H1 (cell line): ENCODE data around the gene KRTCAP2. TPM values are rescaled to one million over a fixed set of nuclear protein-coding genes. Genes with fewer than 3 reads are reported as not detected.

ENCODE experiments used
- CTCF ChIA-PET: fragments of 300-600 bp; sonication (Branson Sonifier 250); formaldehyde crosslinking; loops from one replicate; lab custom pipeline; 2021; ENCODE audit not compliant: partially characterized antibody; lab: Charles Lee
- POLR2A ChIA-PET: fragments of 300-600 bp; sonication (Branson Sonifier 250); formaldehyde crosslinking; loops from one replicate; lab custom pipeline; 2021; ENCODE audit warnings: inconsistent platforms; ENCODE audit not compliant: partially characterized antibody; lab: Charles Lee
- DNase-seq, 2 experiments: peaks; one replicate each; pipeline versions ENCODE4 v3.0.0 to v3.0.0-alpha.2; 2010 to 2022; ENCODE audit warnings: low spot score in 2 of 2, low read depth in 1 of 2, mixed read lengths in 1 of 2
- FAIRE-seq: peaks from 2 replicates; lab custom pipeline; 2011; peaks lifted over from hg19 to GRCh38; lab: Jason Lieb, UNC
- H2AFZ ChIP-seq: 2 replicates; pipeline ENCODE4 v1.8.1; 2012; ENCODE audit warnings: low read length, inconsistent platforms
- H2AK5ac ChIP-seq: 2 replicates; pipeline ENCODE4 v1.6.1; 2013; ENCODE audit warnings: low read depth, low read length
- H2BK120ac ChIP-seq: replicated peaks from 2 replicates; pipeline ENCODE3; 2013; ENCODE audit warnings: low read depth, low read length, inconsistent platforms
- H2BK12ac ChIP-seq: 2 replicates; pipeline ENCODE4 v1.6.1; 2013; ENCODE audit warnings: low read depth, low read length
- H2BK15ac ChIP-seq: 2 replicates; pipeline ENCODE4 v1.6.1; 2013; ENCODE audit warnings: low read length
- H2BK20ac ChIP-seq: 2 replicates; pipeline ENCODE4 v1.6.1; 2013; ENCODE audit warnings: low read length
- H2BK5ac ChIP-seq: 2 replicates; pipeline ENCODE4 v1.6.1; 2013; ENCODE audit warnings: low read depth, low read length
- H3K14ac ChIP-seq: 2 replicates; pipeline ENCODE4 v1.6.1; 2013; ENCODE audit warnings: inconsistent platforms; ENCODE audit not compliant: insufficient read length
- H3K18ac ChIP-seq: 2 replicates; pipeline ENCODE4 v1.6.1; 2013; ENCODE audit warnings: low read length; ENCODE audit errors: extremely low read depth
- H3K23ac ChIP-seq: 2 replicates; pipeline ENCODE4 v1.6.1; 2013; ENCODE audit warnings: inconsistent platforms; ENCODE audit not compliant: insufficient read length
- H3K23me2 ChIP-seq: 2 replicates; pipeline ENCODE4 v1.6.1; 2013; ENCODE audit warnings: low read depth, low read length
- H3K27ac ChIP-seq: 2 replicates; pipeline ENCODE4 v1.6.1; 2011; ENCODE audit warnings: low read depth, low read length, inconsistent platforms
- H3K27me3 ChIP-seq, 4 experiments: replicated peaks in 1 of 4; 1 replicate in 1 of 4; 2 replicates in 3 of 4; pipeline versions ENCODE4 v1.6.1 to v1.8.1; 2011 to 2013; ENCODE audit warnings: low read length in 3 of 4, mild to moderate bottlenecking in 3 of 4, inconsistent platforms in 2 of 4, mixed read lengths in 2 of 4, moderate library complexity in 1 of 4; ENCODE audit not compliant: control insufficient read depth in 3 of 4, insufficient read depth in 3 of 4; ENCODE audit errors: extremely low read depth in 1 of 4
- H3K36me3 ChIP-seq, 4 experiments: 2 replicates each; pipeline versions ENCODE4 v1.6.1 to v1.8.1; 2011 to 2013; ENCODE audit warnings: mild to moderate bottlenecking in 4 of 4, low read length in 3 of 4, moderate library complexity in 2 of 4, control low read depth in 1 of 4, inconsistent platforms in 1 of 4; ENCODE audit not compliant: insufficient read depth in 4 of 4, control insufficient read depth in 2 of 4
- H3K4ac ChIP-seq: replicated peaks from 2 replicates; pipeline ENCODE3; 2013; ENCODE audit warnings: low read length, low read depth, mixed read lengths, inconsistent platforms; ENCODE audit not compliant: insufficient read length
- H3K4me1 ChIP-seq, 4 experiments: replicated peaks in 1 of 4; 1 replicate in 1 of 4; 2 replicates in 3 of 4; pipeline versions ENCODE4 v1.6.1 to v1.8.1; 2011 to 2013; ENCODE audit warnings: low read length in 3 of 4, inconsistent platforms in 2 of 4, mixed read lengths in 1 of 4; ENCODE audit not compliant: insufficient read depth in 4 of 4, control insufficient read depth in 3 of 4
- H3K4me2 ChIP-seq, 2 experiments: 2 replicates each; pipeline versions ENCODE4 v1.6.1 to v1.8.1; 2011 to 2013; ENCODE audit warnings: low read depth in 2 of 2, low read length in 2 of 2, control low read depth in 1 of 2, inconsistent platforms in 1 of 2, mild to moderate bottlenecking in 1 of 2; ENCODE audit not compliant: insufficient read depth in 1 of 2
- H3K4me3 ChIP-seq, 4 experiments: fragments of 200-600, 300-600 bp in 1 of 4; sonication (generic), shearing (Covaris generic), sonication (Bioruptor Twin) in 1 of 4; 2 replicates each; pipeline versions ENCODE4 v1.5.1 to v1.8.1; 2011 to 2016; ENCODE audit warnings: low read length in 4 of 4, low read depth in 3 of 4, control low read depth in 2 of 4, inconsistent platforms in 2 of 4, mild to moderate bottlenecking in 2 of 4, mixed read lengths in 1 of 4, moderate library complexity in 1 of 4; ENCODE audit not compliant: insufficient read depth in 2 of 4; ENCODE audit errors: extremely low read depth in 1 of 4
- H3K56ac ChIP-seq: replicated peaks from 2 replicates; pipeline ENCODE3; 2013; ENCODE audit warnings: low read depth, mild to moderate bottlenecking, mixed read lengths, low read length, inconsistent platforms; ENCODE audit not compliant: insufficient read length
- H3K79me1 ChIP-seq: 2 replicates; pipeline ENCODE4 v1.6.1; 2013; ENCODE audit warnings: low read depth, low read length, control low read depth
- H3K79me2 ChIP-seq, 2 experiments: 2 replicates each; pipeline versions ENCODE4 v1.6.1 to v1.8.1; 2012 to 2013; ENCODE audit warnings: low read length in 2 of 2, mild to moderate bottlenecking in 2 of 2, inconsistent platforms in 1 of 2; ENCODE audit not compliant: insufficient read depth in 2 of 2, control insufficient read depth in 1 of 2
- H3K9ac ChIP-seq, 4 experiments: replicated peaks in 1 of 4; 1 replicate in 1 of 4; 2 replicates in 3 of 4; pipeline versions ENCODE4 v1.6.1 to v1.8.1; 2011 to 2013; ENCODE audit warnings: low read depth in 3 of 4, low read length in 3 of 4, control low read depth in 2 of 4, mild to moderate bottlenecking in 2 of 4, moderate library complexity in 2 of 4, inconsistent platforms in 1 of 4; ENCODE audit errors: extremely low read depth in 1 of 4
- H3K9me3 ChIP-seq, 2 experiments: 2 replicates each; pipeline versions ENCODE4 v1.6.1 to v1.8.1; 2012 to 2013; ENCODE audit warnings: mild to moderate bottlenecking in 2 of 2, moderate library complexity in 2 of 2, control low read depth in 1 of 2, inconsistent platforms in 1 of 2, low read depth in 1 of 2, low read length in 1 of 2, mixed read lengths in 1 of 2; ENCODE audit not compliant: insufficient read depth in 2 of 2
- H4K20me1 ChIP-seq, 2 experiments: replicated peaks in 1 of 2; 2 replicates each; pipeline versions ENCODE3 to v1.8.1; 2011 to 2013; ENCODE audit warnings: inconsistent platforms in 2 of 2, low read length in 2 of 2, mild to moderate bottlenecking in 1 of 2; ENCODE audit not compliant: insufficient read depth in 2 of 2, control insufficient read depth in 1 of 2
- H4K5ac ChIP-seq: 2 replicates; pipeline ENCODE4 v1.6.1; 2013; ENCODE audit warnings: low read length, low read depth, mixed read lengths, inconsistent platforms; ENCODE audit not compliant: insufficient read length
- H4K8ac ChIP-seq: 2 replicates; pipeline ENCODE4 v1.8.0; 2013; ENCODE audit warnings: mild to moderate bottlenecking, moderate library complexity, low read length, inconsistent platforms; ENCODE audit not compliant: insufficient read depth; ENCODE audit errors: extremely low read depth
- H4K91ac ChIP-seq: replicated peaks from 2 replicates; pipeline ENCODE3; 2013; ENCODE audit warnings: low read length, mixed read lengths, inconsistent platforms; ENCODE audit not compliant: insufficient read length
- CREB1 ChIP-seq: IDR thresholded peaks from 2 replicates; pipeline ENCODE4 v1.6.1; 2012; ENCODE audit warnings: inconsistent platforms
- CTBP2 ChIP-seq: IDR thresholded peaks from 2 replicates; pipeline ENCODE4 v1.7.0; 2011; ENCODE audit warnings: borderline replicate concordance, mild to moderate bottlenecking, moderate library complexity, mixed read lengths, low read length; ENCODE audit not compliant: insufficient read depth, insufficient read length
- EP300 ChIP-seq, 2 experiments: IDR thresholded peaks; 1 replicate in 1 of 2; 2 replicates in 1 of 2; pipeline ENCODE4 v1.6.1; 2011 to 2012; ENCODE audit warnings: low read depth in 2 of 2, low read length in 2 of 2, mild to moderate bottlenecking in 2 of 2, borderline replicate concordance in 1 of 2, inconsistent platforms in 1 of 2, moderate library complexity in 1 of 2
- EZH2 ChIP-seq: fragments of 200-600 bp; sonication (generic); IDR thresholded peaks from 2 replicates; pipeline ENCODE4 v1.7.1; 2012; ENCODE audit warnings: low read depth, mild to moderate bottlenecking, moderate library complexity, low read length, inconsistent platforms; ENCODE audit not compliant: severe bottlenecking
- HDAC2 ChIP-seq, 2 experiments: fragments of 300-600 bp in 1 of 2; sonication (generic) in 1 of 2; IDR thresholded peaks; 2 replicates each; pipeline ENCODE4 v1.6.1; 2011 to 2012; ENCODE audit warnings: low read depth in 2 of 2, low read length in 2 of 2, mild to moderate bottlenecking in 2 of 2, moderate library complexity in 2 of 2, borderline replicate concordance in 1 of 2, inconsistent platforms in 1 of 2
- KDM4A ChIP-seq: IDR thresholded peaks from one replicate; pipeline ENCODE4 v1.7.1; 2012; ENCODE audit warnings: low read depth, mild to moderate bottlenecking, moderate library complexity, low read length, inconsistent platforms; ENCODE audit not compliant: severe bottlenecking
- KDM5A ChIP-seq: fragments of 200-600 bp; IDR thresholded peaks from 2 replicates; pipeline ENCODE4 v1.7.1; 2012; ENCODE audit warnings: mild to moderate bottlenecking, low read length, inconsistent platforms, mixed read lengths
- MAFK ChIP-seq: IDR thresholded peaks from 2 replicates; pipeline ENCODE4 v1.6.1; 2012; ENCODE audit warnings: low read depth, mild to moderate bottlenecking, improper control_type of control experiment, low read length
- PHF8 ChIP-seq: fragments of 200-600 bp; sonication (generic); conservative IDR thresholded peaks from 2 replicates; pipeline ENCODE4 v1.7.1; 2012; ENCODE audit warnings: low read depth, mild to moderate bottlenecking, inconsistent platforms, low read length, moderate library complexity
- RBBP5 ChIP-seq: IDR thresholded peaks from 2 replicates; pipeline ENCODE4 v1.7.1; 2012; ENCODE audit warnings: low read depth, mild to moderate bottlenecking, inconsistent platforms, low read length, moderate library complexity, borderline replicate concordance
- WGBS, 2 experiments: shearing (Covaris generic) in 1 of 2; methylation state at CpG; one replicate each; pipeline versions ENCODE4 v1.1.6 to v1.1.7; 2013 to 2015; ENCODE audit warnings: low lambda C conversion rate in 2 of 2, mixed read lengths in 2 of 2, inconsistent platforms in 1 of 2, low coverage in 1 of 2, missing lambda C conversion rate in 1 of 2; ENCODE audit not compliant: insufficient replicate concordance in 2 of 2, insufficient coverage in 1 of 2, insufficient read length in 1 of 2; ENCODE audit errors: extremely low coverage in 1 of 2, missing lambda C conversion rate in 1 of 2; 5-methylcytosine and 5-hydroxymethylcytosine counted together
- polyA plus RNA-seq, 7 experiments: library from polyadenylated mRNA; depleted of rRNA in 3 of 7; stranded (reverse) in 5 of 7; unstranded in 2 of 7; fragments of >200 nt in 5 of 7; fragments of 200-250 nt in 2 of 7; gene quantifications; 1 replicate in 5 of 7; 2 replicates in 1 of 7; 4 replicates in 1 of 7; pipeline versions ENCODE4 v1.2.1 to v1.2.3, GENCODE V29; 2011 to 2013; ENCODE audit warnings: missing spikeins in 2 of 7, mixed read lengths in 2 of 7
- total RNA-seq: library from RNA; stranded (reverse); fragmentation: NEBNext Ultra II Directional; extraction: Animal tissue kit (Norgen Biotek cat#: 25700); gene quantifications from 2 replicates; pipeline ENCODE4 v1.2.1, GENCODE V29; 2021
- TF ChIP-seq, protein P1 (sequence below): IDR thresholded peaks from 2 replicates; pipeline ENCODE4 v1.6.1; 2012; ENCODE audit warnings: low read length, inconsistent platforms

Gene KRTCAP2
- total and polyA plus RNA-seq, 2 of the 8 experiments (the other 6 are each of a cell fraction or from before 2014, with no cell fraction given) = 146 to 317 TPM

DNA sequence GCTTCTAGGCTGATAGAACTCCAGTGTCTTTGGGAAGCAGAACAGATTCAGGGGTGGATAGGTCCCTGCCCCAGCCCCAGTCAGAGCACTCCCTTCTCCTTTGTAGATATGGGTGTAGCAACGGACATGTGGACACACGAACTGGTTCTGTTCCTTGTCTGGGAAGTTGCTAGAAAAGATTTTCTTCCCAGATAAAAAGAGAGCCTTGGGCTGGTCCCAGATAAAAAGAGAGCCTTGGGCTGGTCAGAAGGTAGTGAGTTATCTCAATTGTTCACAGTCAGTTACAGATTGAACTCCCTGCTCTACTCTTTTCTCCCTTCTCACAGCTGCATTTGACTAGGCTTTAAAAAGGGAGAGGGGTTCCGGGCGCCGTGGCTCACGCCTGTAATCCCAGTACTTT, 52.9 kb downstream of the KRTCAP2 start:
- Histone ChIP-seq H3K27ac (no peak overlapping the region), H3K36me3 (no peaks in the 10 kb centered on the region), H4K91ac (no peak overlapping the region), H4K20me1 (no peaks in the 10 kb centered on the region), H3K79me1 (no peaks in the 10 kb centered on the region), H3K18ac (no peak overlapping the region), H3K79me2 (no peaks in the 10 kb centered on the region), H3K4ac (no peak overlapping the region), H2BK120ac (no peak overlapping the region), H3K9ac (no peak overlapping the region), H3K4me3 (no peak overlapping the region), H3K23me2 (no peaks in the 10 kb centered on the region), H3K9me3 (no peaks in the 10 kb centered on the region), H4K5ac (no peak overlapping the region), H2AFZ (no peak overlapping the region), H2BK15ac (no peak overlapping the region; the same call in 1 of the 2 replicates), H2AK5ac (no peak overlapping the region), H2BK12ac (no peak overlapping the region), H2BK20ac (no peak overlapping the region), H3K56ac (no peak overlapping the region), H3K4me2 (no peak overlapping the region), H3K27me3 (peaks cover 6 to 14% (median 11%) of the 10 kb centered on the region in 4 experiments), H3K4me1 (peaks cover 0 to 7% (median 6%) of the 10 kb centered on the region in 4 experiments; a peak in 5 of 7 replicates), H3K23ac (no peak overlapping the region), H4K8ac (no peak overlapping the region), H3K14ac (no peak overlapping the region), H2BK5ac (no peak overlapping the region)
- FAIRE-seq (no peak), DNase-seq (no peak)
- 90% methylated on average over 6 of the region's 6 CpGs; no CpG with 5 or more reads in 1 of the 2 experiments for WGBS, 2 experiments
- CTCF ChIA-PET = interaction anchor here (0.8 to 2.8 kb wide), 10 partner anchors 14 to 58 kb away, joined by 3 to 13 read pairs (median 5); partner anchors contain the start of gene KRTCAP2
- POLR2A ChIA-PET = interaction anchor here (1.6 to 2.4 kb wide), 2 partner anchors 9 to 10 kb away, joined by 7 to 11 read pairs; no protein-coding TSS in a partner anchor
- TF ChIP-seq EP300 (IDR thresholded peaks at IDR 0.05; ENCODE audit: borderline replicate concordance in 1 of 2, low read depth in 2 of 2, low read length in 2 of 2) (no peak), KDM5A (no peak), CTBP2 (no peak), KDM4A (no peak), PHF8 (no peak), RBBP5 (no peak), EZH2 (no peak), MAFK (no peak), CREB1 (no peak), HDAC2 (IDR thresholded peaks at IDR 0.05; ENCODE audit: borderline replicate concordance in 1 of 2, low read depth in 2 of 2, low read length in 2 of 2) (no peak)
- TF ChIP-seq, protein P1, sequence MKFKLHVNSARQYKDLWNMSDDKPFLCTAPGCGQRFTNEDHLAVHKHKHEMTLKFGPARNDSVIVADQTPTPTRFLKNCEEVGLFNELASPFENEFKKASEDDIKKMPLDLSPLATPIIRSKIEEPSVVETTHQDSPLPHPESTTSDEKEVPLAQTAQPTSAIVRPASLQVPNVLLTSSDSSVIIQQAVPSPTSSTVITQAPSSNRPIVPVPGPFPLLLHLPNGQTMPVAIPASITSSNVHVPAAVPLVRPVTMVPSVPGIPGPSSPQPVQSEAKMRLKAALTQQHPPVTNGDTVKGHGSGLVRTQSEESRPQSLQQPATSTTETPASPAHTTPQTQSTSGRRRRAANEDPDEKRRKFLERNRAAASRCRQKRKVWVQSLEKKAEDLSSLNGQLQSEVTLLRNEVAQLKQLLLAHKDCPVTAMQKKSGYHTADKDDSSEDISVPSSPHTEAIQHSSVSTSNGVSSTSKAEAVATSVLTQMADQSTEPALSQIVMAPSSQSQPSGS = no peak
